EL (cell line): Measurements from ENCODE around the gene CSTF3.

Experiments
- DNase-seq: peaks from one replicate; pipeline ENCODE4 v3.0.0-alpha.2; 2016

CSTF3 gene

GRCh38 chr11:33040033-33040861 lies 121.0 kb downstream of the CSTF3 start:
- peak; percentile 39 for DNase-seq

- DNase-seq, result peak; percentile 94
Measured at GRCh38 chr11:33039274-33040032, 121.8 kb downstream of the CSTF3 start, which contains the start of gene TCP11L1. TSS of gene TCP11L1 (plus strand) at chr11:33039572. CDS start at chr11:33043774, 4,202 bp downstream.

GRCh38 chr11:33035011-33035410 lies 126.3 kb downstream of the CSTF3 start:
- DNase-seq, result no peak
